SU-DHL-6 (cell line): Measurements from ENCODE around the gene IL6ST.
"Not testable (repeated sequence)": the region's sequence is repeated elsewhere in the genome, so short reads cannot be mapped to it uniquely, and the experiment has no call there.

Experiments used
- H2AFZ ChIP-seq: fragments of 200-600 bp; sonication (generic); 2 replicates; pipeline ENCODE4 v1.6.1; 2014; ENCODE audit warnings: low read depth, mild to moderate bottlenecking, moderate library complexity, mixed read lengths, antibody characterized with exemption, low read length; ENCODE audit not compliant: severe bottlenecking
- H3F3A ChIP-seq: fragments of 200-600 bp; shearing (Covaris generic); 2 replicates; pipeline ENCODE4 v1.6.0; 2016; ENCODE audit warnings: antibody characterized with exemption, mild to moderate bottlenecking; ENCODE audit not compliant: insufficient read depth
- H3K27ac ChIP-seq: fragments of 200-600 bp; sonication (generic); 2 replicates; pipeline ENCODE4 v1.5.1; 2016; ENCODE audit warnings: low read depth, mild to moderate bottlenecking, low read length, moderate library complexity, mixed read lengths
- H3K27me3 ChIP-seq: fragments of 200-600 bp; sonication (generic), shearing (Covaris generic); 2 replicates; pipeline ENCODE4 v1.6.0; 2014; ENCODE audit warnings: mild to moderate bottlenecking, low read length
- H3K36me3 ChIP-seq: fragments of 200-600 bp; sonication (generic); 2 replicates; pipeline ENCODE4 v1.6.1; 2014; ENCODE audit warnings: mild to moderate bottlenecking, low read length, mixed read lengths
- H3K4me2 ChIP-seq: fragments of 300-600, 200-600 bp; shearing (Covaris generic), sonication (generic); 2 replicates; pipeline ENCODE4 v1.6.0; 2014; ENCODE audit warnings: low read length, low read depth, mild to moderate bottlenecking; ENCODE audit not compliant: poor library complexity, severe bottlenecking
- H3K4me3 ChIP-seq: fragments of 200-600 bp; sonication (generic); 2 replicates; pipeline ENCODE4 v1.5.1; 2014; ENCODE audit warnings: antibody characterized with exemption, low read length, mild to moderate bottlenecking, mixed read lengths; ENCODE audit not compliant: insufficient read depth, poor library complexity, severe bottlenecking
- H3K79me2 ChIP-seq: fragments of 200-600 bp; sonication (generic); 2 replicates; pipeline ENCODE4 v1.6.1; 2014; ENCODE audit warnings: mild to moderate bottlenecking, low read length, moderate library complexity; ENCODE audit not compliant: insufficient read depth
- H3K9ac ChIP-seq: fragments of 200-600 bp; sonication (generic); 2 replicates; pipeline ENCODE4 v1.7.0; 2014; ENCODE audit warnings: mild to moderate bottlenecking, low read length
- H3K9me2 ChIP-seq: fragments of 200-600 bp; sonication (generic); replicated peaks from 2 replicates; pipeline ENCODE4 v1.6.1; 2014; ENCODE audit warnings: low read length; ENCODE audit not compliant: insufficient read depth
- H3K9me3 ChIP-seq: fragments of 200-600 bp; sonication (generic); 2 replicates; pipeline ENCODE4 v1.6.1; 2014; ENCODE audit warnings: low read length, mixed read lengths; ENCODE audit not compliant: insufficient read depth
- H4K20me1 ChIP-seq: fragments of 200-600 bp; sonication (generic); 2 replicates; pipeline ENCODE4 v1.6.1; 2014; ENCODE audit warnings: low read depth, mild to moderate bottlenecking, antibody characterized with exemption, low read length, moderate library complexity, mixed read lengths
- EZH2phosphoT487 ChIP-seq: fragments of 200-600 bp; sonication (generic), shearing (Covaris generic); conservative IDR thresholded peaks from 2 replicates; pipeline ENCODE4 v1.6.1; 2018; ENCODE audit warnings: mild to moderate bottlenecking, antibody characterized with exemption, low read length, moderate library complexity, mixed read lengths
- TF ChIP-seq, protein P1 (sequence below): fragments of 200-600 bp; sonication (generic); IDR thresholded peaks from one replicate; pipeline ENCODE4 v1.5.1; 2017; ENCODE audit warnings: antibody characterized with exemption, mild to moderate bottlenecking, low read length, moderate library complexity; ENCODE audit not compliant: insufficient read depth, poor library complexity, severe bottlenecking

The IL6ST gene

DNA sequence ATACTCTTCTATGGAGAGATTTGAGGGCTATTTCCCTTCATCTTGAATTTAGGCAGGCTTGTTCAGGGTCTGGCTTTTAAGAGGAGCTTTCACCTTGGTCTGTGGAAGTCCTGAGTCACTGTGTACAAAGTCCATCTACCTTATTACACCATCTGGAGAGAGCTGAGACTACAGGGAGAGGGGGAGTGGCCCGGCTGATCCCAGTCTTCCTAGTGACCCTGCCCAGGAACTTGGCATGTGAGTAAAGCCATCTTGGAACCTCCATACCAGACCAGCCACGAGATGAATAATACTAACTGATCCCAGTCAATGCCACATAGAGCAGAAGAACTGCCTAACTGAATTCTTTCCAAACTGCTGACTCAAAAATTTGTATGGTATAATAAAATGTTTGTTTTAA lies 8.4 kb upstream of the IL6ST start:
- TF ChIP-seq EZH2phosphoT487, result no peak
- TF ChIP-seq, protein P1, sequence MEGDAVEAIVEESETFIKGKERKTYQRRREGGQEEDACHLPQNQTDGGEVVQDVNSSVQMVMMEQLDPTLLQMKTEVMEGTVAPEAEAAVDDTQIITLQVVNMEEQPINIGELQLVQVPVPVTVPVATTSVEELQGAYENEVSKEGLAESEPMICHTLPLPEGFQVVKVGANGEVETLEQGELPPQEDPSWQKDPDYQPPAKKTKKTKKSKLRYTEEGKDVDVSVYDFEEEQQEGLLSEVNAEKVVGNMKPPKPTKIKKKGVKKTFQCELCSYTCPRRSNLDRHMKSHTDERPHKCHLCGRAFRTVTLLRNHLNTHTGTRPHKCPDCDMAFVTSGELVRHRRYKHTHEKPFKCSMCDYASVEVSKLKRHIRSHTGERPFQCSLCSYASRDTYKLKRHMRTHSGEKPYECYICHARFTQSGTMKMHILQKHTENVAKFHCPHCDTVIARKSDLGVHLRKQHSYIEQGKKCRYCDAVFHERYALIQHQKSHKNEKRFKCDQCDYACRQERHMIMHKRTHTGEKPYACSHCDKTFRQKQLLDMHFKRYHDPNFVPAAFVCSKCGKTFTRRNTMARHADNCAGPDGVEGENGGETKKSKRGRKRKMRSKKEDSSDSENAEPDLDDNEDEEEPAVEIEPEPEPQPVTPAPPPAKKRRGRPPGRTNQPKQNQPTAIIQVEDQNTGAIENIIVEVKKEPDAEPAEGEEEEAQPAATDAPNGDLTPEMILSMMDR, result no peak
- Histone ChIP-seq H3K9ac (no peak overlapping the region), H2AFZ (no peak overlapping the region), H3F3A (no peaks in the 10 kb centered on the region), H3K27ac (no peak overlapping the region), H3K9me2 (no peaks in the 10 kb centered on the region), H3K4me3 (no peak overlapping the region), H4K20me1 (no peaks in the 10 kb centered on the region), H3K79me2 (no peaks in the 10 kb centered on the region), H3K36me3 (no peaks in the 10 kb centered on the region), H3K27me3 (no peaks in the 10 kb centered on the region), H3K4me2 (no peak overlapping the region), H3K9me3 (no peaks in the 10 kb centered on the region)

DNA sequence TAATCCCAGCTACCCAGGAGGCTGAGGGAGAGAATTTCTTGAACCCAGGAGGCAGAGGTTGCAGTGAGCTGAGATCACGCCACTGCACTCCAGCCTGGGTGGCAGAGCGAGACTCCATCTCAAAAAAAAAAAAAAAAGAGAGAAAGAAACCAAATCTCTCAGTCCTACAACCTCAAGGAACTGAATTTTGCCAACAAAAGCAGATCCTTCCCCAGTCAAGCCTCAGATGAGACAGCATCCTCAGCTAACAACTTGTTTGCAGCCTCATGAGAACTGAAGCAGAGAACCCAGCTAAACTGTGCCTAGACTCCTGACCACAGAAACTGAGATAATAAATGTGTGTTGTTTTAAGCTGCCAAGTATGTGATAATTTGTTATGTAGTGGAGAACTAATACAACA lies 7.5 kb upstream of the IL6ST start:
- Histone ChIP-seq H3F3A (no peaks in the 10 kb centered on the region), H3K27ac (no peak overlapping the region), H4K20me1 (no peaks in the 10 kb centered on the region), H3K36me3 (no peaks in the 10 kb centered on the region), H3K4me3 (no peak overlapping the region), H2AFZ (no peak overlapping the region), H3K79me2 (no peaks in the 10 kb centered on the region), H3K9me3 (no peaks in the 10 kb centered on the region), H3K9me2 (no peaks in the 10 kb centered on the region), H3K27me3 (no peaks in the 10 kb centered on the region), H3K4me2 (no peak overlapping the region), H3K9ac (no peak overlapping the region)
- no peak for TF ChIP-seq EZH2phosphoT487
- TF ChIP-seq, protein P1, result no peak

DNA sequence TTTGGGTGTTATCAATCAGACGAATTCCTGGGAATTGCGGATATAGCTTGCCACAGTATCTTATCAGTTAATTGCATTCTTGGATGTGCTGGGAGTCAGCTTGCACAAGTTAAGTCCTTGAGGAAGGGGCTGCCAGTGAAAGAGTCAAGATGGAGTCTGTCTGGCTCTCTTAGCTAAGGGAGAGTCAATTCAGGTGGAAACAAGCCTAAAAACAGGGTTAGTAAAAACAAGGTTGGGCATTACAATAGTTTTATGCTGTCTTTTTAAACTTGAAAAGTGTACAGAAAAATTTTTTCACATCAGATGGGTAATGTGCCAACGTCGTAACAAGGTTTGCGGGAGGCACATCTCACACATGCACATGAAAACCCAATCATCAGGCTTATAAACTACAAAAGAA lies 5.5 kb upstream of the IL6ST start:
- H3K9me3 ChIP-seq, H3K9ac ChIP-seq, H3F3A ChIP-seq, H3K4me3 ChIP-seq, H3K79me2 ChIP-seq, H2AFZ ChIP-seq, H4K20me1 ChIP-seq, H3K27ac ChIP-seq, H3K27me3 ChIP-seq, H3K36me3 ChIP-seq, H3K9me2 ChIP-seq, H3K4me2 ChIP-seq: not testable (repeated sequence)

DNA sequence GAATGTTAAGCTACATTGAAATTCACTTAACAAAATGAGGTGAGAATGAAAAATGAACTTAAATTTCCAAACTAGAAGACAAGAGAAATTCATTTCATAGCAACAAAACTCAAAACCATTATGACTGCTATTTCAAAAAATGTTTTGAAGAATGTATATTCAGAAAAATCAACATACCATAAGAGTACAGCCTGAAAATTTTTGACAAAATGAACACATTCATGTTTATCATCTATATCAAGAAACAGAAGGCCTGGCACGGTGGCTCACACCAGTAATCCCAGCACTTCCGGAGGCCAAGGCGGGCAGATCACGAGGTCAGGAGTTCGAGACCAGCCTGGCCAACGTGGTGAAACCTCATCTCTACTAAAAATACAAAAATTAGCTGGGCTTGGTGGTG lies 4.2 kb upstream of the IL6ST start:
- H3K4me2 ChIP-seq, result no peak overlapping the region
- no peak overlapping the region for H2AFZ ChIP-seq
- H3K9ac ChIP-seq, result no peak overlapping the region
- TF ChIP-seq EZH2phosphoT487, result no peak
- TF ChIP-seq, protein P1, result no peak
- H3K4me3 ChIP-seq, result no peak overlapping the region
- no peaks in the 10 kb centered on the region for H3K9me2 ChIP-seq
- H3K27ac ChIP-seq, result no peak overlapping the region
- H3K79me2 ChIP-seq, result no peaks in the 10 kb centered on the region
- H3F3A ChIP-seq, result 0 out of 2 replicates have a peak, but pooled peaks cover 3% of the 10 kb centered on the region
- no peaks in the 10 kb centered on the region for H3K36me3 ChIP-seq
- no peaks in the 10 kb centered on the region for H4K20me1 ChIP-seq
- H3K9me3 ChIP-seq, result no peaks in the 10 kb centered on the region
- no peaks in the 10 kb centered on the region for H3K27me3 ChIP-seq
